ENCODE data around the gene MIAT.

MIAT gene

DNA sequence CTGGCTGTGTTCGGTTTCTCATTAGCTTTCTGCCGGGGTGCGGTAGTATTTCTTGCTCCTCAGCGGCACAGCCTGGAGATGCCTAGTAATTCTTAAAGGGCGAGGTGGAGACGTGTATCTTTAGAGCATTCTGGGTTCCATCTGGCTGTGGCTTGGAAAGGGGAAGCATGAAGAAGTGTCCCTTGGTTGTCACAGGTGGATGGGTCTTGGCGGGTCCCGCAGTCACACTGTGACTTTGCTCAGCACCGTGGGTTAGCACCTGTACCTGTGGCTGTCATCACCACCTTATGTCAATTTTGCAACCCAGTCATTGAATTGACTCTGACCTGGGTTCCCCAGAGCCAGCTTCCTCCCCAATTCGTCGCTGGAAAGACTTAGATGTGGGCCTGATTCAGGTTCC lies 57.6 kb downstream of the MIAT start:
- no peak for DNase-seq (ENCODE audit: low read depth)
- TF ChIP-seq, protein P1, sequence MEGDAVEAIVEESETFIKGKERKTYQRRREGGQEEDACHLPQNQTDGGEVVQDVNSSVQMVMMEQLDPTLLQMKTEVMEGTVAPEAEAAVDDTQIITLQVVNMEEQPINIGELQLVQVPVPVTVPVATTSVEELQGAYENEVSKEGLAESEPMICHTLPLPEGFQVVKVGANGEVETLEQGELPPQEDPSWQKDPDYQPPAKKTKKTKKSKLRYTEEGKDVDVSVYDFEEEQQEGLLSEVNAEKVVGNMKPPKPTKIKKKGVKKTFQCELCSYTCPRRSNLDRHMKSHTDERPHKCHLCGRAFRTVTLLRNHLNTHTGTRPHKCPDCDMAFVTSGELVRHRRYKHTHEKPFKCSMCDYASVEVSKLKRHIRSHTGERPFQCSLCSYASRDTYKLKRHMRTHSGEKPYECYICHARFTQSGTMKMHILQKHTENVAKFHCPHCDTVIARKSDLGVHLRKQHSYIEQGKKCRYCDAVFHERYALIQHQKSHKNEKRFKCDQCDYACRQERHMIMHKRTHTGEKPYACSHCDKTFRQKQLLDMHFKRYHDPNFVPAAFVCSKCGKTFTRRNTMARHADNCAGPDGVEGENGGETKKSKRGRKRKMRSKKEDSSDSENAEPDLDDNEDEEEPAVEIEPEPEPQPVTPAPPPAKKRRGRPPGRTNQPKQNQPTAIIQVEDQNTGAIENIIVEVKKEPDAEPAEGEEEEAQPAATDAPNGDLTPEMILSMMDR (conservative IDR thresholded peaks at IDR 0.05; ENCODE audit: low read length): no peak

DNA sequence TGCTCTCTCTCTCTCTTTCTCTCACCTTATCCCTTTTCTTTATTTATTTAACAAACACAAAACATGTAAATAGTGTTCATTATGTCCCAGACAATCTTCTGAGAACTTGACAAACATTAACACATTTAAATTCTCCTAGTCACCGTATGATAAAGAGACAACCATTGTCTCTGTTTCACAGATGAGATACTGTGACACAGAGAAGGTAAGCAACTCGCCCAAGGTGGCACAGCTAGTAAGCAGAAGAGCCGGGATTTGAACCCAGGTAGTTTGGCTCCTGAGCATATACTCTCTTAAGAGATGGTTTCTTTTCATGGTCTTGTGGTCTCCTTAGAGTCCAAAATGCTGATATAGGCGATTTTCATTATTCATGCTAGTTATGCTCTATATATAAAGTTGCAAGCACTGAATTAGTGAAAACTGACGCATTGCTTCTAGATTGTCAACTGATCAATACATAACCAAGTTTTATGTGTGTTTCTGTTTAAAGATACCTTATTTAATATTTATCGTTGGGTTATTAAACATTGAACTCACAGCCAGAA lies 58.1 kb downstream of the MIAT start:
- TF ChIP-seq, protein P1 (conservative IDR thresholded peaks at IDR 0.05; ENCODE audit: low read length): no peak
- no peak for DNase-seq (ENCODE audit: low read depth)
- H3K4me3 ChIP-seq (ENCODE audit: low read length): no peak overlapping the region

More for the DNA sequence above, 57.6 kb downstream of the MIAT start:
- no peak overlapping the region for H3K4me3 ChIP-seq (ENCODE audit: low read length)

DNA sequence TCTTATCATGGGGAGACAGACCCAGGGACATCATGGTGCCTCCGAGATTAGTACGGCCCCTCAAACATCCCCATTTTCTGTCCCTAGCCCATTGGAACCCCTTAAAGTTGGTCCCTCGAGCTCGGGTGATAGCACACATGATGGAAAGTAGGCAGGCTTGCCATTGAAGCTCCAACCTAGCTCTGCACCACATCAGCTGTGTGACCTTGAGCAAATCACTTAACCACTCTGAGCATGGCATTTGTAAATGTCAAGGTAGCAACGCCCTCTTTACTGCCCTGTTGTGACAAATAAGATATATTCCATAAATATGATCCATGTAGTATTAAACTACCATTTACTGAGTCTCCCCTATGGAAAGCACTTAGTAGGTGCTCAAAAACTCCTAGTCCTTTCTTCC lies 61.1 kb downstream of the MIAT start:
- no peak for DNase-seq (ENCODE audit: low read depth)
- H3K4me3 ChIP-seq (ENCODE audit: low read length): no peak overlapping the region
- TF ChIP-seq, protein P1 (conservative IDR thresholded peaks at IDR 0.05; ENCODE audit: low read length): no peak

DNA sequence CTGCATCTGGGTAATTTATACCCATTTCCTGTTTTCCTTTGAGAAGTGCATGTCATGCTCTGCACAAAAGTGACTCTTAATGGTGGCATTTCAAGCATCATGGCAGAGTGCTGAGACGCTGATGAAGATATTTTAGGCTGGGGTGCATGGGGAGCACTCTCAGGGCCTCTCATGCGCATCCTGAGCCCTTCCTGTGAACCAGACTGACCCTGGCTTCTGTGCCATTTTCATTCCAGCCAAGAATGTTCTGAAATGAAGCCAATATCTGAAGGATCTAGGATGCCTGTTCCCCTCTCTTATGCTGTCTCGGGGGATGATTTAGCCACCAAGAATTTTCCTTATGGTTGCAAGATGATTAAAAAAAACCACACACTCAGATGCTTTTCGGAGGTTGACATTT lies 61.5 kb downstream of the MIAT start:
- TF ChIP-seq, protein P1 (conservative IDR thresholded peaks at IDR 0.05; ENCODE audit: low read length): no peak
- H3K4me3 ChIP-seq (ENCODE audit: low read length): no peak overlapping the region
- peak; percentile 99 for DNase-seq (ENCODE audit: low read depth)

DNA sequence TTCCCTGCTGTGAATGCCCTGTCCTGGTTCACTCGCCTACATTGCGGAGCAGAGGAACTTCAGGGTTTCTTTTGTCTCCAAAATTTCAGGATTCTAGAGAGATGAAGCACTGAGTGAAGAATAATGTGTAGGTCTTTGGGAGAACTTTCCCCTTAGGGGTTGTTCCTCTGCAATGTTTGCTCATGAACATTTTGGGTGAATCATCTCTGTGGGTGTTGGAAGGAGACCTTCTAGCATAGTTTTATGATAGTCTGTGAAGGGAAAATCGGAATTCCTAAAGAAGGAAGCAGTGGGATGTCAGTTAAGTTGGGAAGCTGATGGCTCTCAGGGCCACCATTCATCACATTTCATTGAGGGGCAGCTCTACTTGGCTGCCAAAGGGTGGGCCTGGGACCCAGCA lies 64.8 kb downstream of the MIAT start:
- TF ChIP-seq, protein P1 (conservative IDR thresholded peaks at IDR 0.05; ENCODE audit: low read length): no peak
- peak; percentile 62 for DNase-seq (ENCODE audit: low read depth)
- H3K4me3 ChIP-seq (ENCODE audit: low read length): no peak overlapping the region

DNA sequence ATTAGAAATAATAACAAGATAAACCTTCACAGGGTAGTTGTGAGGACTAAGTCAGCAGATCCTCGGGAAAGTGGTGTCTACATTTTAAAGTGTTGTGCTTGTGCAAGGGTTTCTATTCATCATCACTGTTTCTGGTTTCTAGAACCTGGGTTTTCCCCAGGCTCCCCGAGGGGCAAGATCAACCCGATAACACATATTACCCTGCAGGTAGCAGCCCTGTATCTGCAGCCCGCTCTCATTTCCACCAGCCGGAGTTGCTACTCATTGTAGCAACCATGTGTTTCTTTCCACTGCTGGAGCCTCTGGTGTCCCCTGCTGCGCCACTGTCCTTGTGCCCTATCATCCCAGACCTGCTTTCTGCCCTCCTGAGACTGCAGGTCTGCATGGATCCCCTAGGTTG lies 67.0 kb downstream of the MIAT start:
- DNase-seq (ENCODE audit: low read depth): no peak
- H3K4me3 ChIP-seq (ENCODE audit: low read length): no peak overlapping the region
- TF ChIP-seq, protein P1 (conservative IDR thresholded peaks at IDR 0.05; ENCODE audit: low read length): no peak

DNA sequence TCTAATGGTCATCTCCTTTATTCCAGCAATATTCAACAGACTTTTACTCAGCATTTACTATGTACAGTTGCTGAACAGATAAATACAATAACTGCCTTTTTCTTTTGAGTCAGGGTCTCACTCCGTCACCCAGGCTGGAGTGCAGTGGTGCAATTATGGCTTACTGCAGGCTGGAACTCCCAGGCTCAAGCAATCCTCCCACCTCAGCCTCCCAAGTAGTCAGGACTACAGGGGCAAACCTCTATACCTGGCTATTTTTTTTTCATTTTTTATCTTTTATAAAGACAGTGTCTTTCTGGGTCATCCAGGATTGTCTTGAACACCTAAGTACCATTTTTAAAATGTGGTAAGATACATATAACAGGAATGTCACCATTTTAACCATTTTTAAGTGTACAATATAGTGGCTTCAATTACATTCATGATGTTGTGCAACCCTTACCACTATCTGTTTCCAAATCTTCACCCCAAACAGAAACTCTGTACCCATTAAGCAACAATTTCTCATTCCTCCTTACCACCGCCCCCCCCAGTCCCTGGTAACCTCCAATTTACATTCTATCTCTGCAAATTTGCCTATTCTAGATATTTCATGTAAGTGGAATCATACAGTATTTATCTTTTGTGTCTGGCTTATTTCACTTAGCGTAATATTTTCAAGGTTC lies 67.8 kb downstream of the MIAT start:
- DNase-seq (ENCODE audit: low read depth): peak; percentile 66

More for the DNA sequence above, 67.8 kb downstream of the MIAT start:
- no peak overlapping the region for H3K4me3 ChIP-seq (ENCODE audit: low read length)
- TF ChIP-seq, protein P1 (conservative IDR thresholded peaks at IDR 0.05; ENCODE audit: low read length): no peak

All from AG10803 (cell line).